Body of pancreas (tissue), 4 donors: ENCODE measurements around the gene LRFN4. TPM values are rescaled to one million over a fixed set of nuclear protein-coding genes. Genes with fewer than 3 reads are reported as not detected.

Source experiments
- ATAC-seq: fragments of 150-250 bp; one replicate; pipeline ENCODE4 v1.9.1; 2016
- DNase-seq, 4 donors: peaks; one replicate each; pipeline ENCODE4 v3.0.0-alpha.2; 2019
- H3K27ac ChIP-seq, 4 donors: fragments of 200-600 bp; sonication (generic); 1 replicate in 3 of 4; 2 replicates in 1 of 4; pipeline versions ENCODE4 v1.5.1 to v1.6.1; 2016 to 2019; ENCODE audit warnings: mild to moderate bottlenecking in 1 of 4, mixed read lengths in 1 of 4, moderate library complexity in 1 of 4
- H3K27me3 ChIP-seq, 2 donors: fragments of 200-600 bp; sonication (generic); one replicate each; pipeline ENCODE4 v1.6.0; 2016; ENCODE audit warnings: mild to moderate bottlenecking in 1 of 2
- H3K36me3 ChIP-seq, 2 donors: fragments of 200-600 bp; sonication (generic); replicated peaks in 1 of 2; 2 replicates each; pipeline ENCODE4 v1.5.1; 2016; ENCODE audit warnings: low read depth in 2 of 2; ENCODE audit not compliant: insufficient read depth in 1 of 2
- H3K4me1 ChIP-seq: fragments of 200-600 bp; sonication (generic); one replicate; pipeline ENCODE4 v1.6.0; 2016
- H3K4me3 ChIP-seq, 2 donors: fragments of 200-600 bp; sonication (generic); 1 replicate in 1 of 2; 2 replicates in 1 of 2; pipeline ENCODE4 v1.5.1; 2016 to 2019
- H3K9me3 ChIP-seq, 3 donors: fragments of 200-600 bp; sonication (generic); 1 replicate in 2 of 3; 2 replicates in 1 of 3; pipeline ENCODE4 v1.5.1; 2016
- POLR2A ChIP-seq, 3 donors: fragments of 450-650 bp; IDR thresholded peaks; one replicate each; pipeline ENCODE4 v1.6.1; 2016; ENCODE audit warnings: antibody characterized with exemption in 3 of 3, mild to moderate bottlenecking in 2 of 3
- WGBS, 2 donors: methylation state at CpG; one replicate each; pipeline ENCODE4 v1.1.5; 2017; 5-methylcytosine and 5-hydroxymethylcytosine counted together
- intact Hi-C: fragments of 100-400 bp; cut with DNase I; formaldehyde crosslinking; loops from one replicate; pipeline ENCODE4 v1.15.1; 2023
- total RNA-seq, 2 donors: library from RNA; depleted of rRNA; stranded (reverse); fragments of >200 nt; gene quantifications; one replicate each; pipeline ENCODE4 v1.1.0, GENCODE V29; 2016
- TF ChIP-seq, protein P1 (sequence below), 7 experiments: fragments of 450-650 bp in 4 of 7; fragments of 200-600 bp in 3 of 7; sonication (generic) in 3 of 7; IDR thresholded peaks; one replicate each; pipeline ENCODE4 v1.5.1; 2016 to 2019; ENCODE audit warnings: antibody characterized with exemption in 7 of 7

LRFN4 gene
- total RNA-seq, 2 donors from 2014 or later: 2.3 to 3.0 TPM

DNA sequence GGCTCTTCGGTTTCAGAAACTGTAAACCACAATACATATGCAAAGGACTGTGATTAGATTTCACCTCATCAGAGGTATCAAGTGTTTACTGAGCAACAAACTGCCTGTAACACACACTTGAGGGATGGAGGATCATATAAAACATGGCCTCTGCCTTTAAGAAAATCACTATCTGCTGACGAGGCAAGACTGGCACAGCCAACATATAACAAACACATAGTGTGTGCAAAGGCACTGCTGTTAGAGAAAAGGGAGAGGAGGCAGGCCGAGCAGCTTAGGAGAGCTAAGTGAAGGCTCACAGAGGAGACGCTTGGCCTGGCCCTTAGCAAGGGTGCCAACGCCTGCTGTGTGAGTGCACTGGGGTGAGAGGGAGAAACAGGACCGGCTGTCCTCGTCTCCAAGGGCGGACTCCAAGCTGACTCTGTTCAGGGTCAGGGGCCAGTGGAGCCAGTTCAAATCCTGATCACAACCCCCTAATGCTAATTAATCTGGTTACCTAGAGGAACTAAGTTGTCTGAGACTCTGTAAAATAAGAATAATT lies 48.2 kb downstream of the LRFN4 start:
- Histone ChIP-seq H3K4me3 (no peak overlapping the region), H3K27ac (no peak overlapping the region), H3K9me3 (no peaks in the 10 kb centered on the region), H3K36me3 (no peaks in the 10 kb centered on the region), H3K27me3 (no peaks in the 10 kb centered on the region), H3K4me1 (peaks cover 30% of the 10 kb centered on the region)
- DNase-seq (no peak), ATAC-seq (no peak)
- no peak for TF ChIP-seq POLR2A (IDR thresholded peaks at IDR 0.05)
- TF ChIP-seq, protein P1, sequence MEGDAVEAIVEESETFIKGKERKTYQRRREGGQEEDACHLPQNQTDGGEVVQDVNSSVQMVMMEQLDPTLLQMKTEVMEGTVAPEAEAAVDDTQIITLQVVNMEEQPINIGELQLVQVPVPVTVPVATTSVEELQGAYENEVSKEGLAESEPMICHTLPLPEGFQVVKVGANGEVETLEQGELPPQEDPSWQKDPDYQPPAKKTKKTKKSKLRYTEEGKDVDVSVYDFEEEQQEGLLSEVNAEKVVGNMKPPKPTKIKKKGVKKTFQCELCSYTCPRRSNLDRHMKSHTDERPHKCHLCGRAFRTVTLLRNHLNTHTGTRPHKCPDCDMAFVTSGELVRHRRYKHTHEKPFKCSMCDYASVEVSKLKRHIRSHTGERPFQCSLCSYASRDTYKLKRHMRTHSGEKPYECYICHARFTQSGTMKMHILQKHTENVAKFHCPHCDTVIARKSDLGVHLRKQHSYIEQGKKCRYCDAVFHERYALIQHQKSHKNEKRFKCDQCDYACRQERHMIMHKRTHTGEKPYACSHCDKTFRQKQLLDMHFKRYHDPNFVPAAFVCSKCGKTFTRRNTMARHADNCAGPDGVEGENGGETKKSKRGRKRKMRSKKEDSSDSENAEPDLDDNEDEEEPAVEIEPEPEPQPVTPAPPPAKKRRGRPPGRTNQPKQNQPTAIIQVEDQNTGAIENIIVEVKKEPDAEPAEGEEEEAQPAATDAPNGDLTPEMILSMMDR (IDR thresholded peaks at IDR 0.05): no peak
- intact Hi-C loops: no loop called here
- 82 to 87% methylated on average over 8 of the region's 8 CpGs for WGBS, 2 donors

DNA sequence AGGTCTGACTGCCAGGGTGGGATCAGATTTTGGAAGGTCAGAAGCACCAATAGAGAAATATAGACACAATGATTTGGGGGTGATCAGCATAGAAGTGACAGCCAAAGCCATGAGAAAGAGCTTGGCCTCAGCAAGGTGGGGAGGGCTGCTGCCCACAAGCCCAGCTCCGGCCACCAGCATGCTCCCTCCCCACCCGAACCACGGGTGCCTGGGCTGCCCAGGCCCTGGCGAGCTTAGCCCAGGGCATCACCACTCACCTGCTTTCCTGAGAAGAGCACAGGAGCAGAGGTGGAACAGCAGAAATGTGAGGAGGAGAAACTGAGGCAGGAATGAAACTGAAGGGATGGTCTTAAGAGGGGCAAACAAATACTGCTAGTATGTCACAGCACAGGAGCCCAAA lies 48.8 kb downstream of the LRFN4 start:
- TF ChIP-seq, protein P1 (IDR thresholded peaks at IDR 0.05): no peak
- TF ChIP-seq POLR2A (IDR thresholded peaks at IDR 0.05): no peak
- WGBS, 2 donors: 80 to 83% methylated on average over 4 of the region's 4 CpGs
- DNase-seq (no peak), ATAC-seq (no peak)
- Histone ChIP-seq H3K4me1 (peaks cover 30% of the 10 kb centered on the region), H3K27me3 (no peaks in the 10 kb centered on the region), H3K36me3 (no peaks in the 10 kb centered on the region), H3K27ac (no peak overlapping the region), H3K4me3 (no peak overlapping the region), H3K9me3 (no peaks in the 10 kb centered on the region)
- intact Hi-C loops: no loop called here

DNA sequence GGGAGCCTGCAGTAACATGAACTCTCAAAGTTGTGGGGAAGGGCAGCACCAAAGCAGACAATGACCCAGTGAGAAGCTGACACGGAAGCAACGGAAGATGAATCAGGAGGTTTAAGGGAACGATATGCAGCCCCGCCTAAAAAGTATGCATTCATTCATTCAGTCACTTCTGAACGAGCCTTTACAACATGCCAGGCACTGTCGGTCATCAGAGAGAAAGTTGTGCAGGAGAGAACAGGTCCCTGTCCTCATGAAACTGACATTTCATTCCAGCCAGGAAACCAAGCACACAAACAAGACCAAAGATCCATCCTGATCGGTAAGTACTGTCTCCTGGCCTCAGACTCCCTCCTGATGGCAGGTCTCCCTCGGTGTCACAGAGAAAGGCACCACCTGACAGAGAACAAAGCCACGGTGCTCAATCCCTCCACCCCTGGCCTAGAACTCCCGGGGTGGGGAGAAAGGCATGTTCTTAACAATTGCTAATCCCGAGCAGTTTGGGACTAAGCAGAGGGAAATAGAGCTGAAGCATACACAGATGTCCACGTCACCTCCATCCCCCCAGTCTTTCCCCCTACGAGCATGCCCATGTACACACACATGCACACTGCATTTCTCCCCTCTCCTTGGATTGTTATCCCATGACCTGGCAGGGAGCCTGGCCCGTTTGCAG lies 49.3 kb downstream of the LRFN4 start:
- intact Hi-C loops: no loop called here
- WGBS, 2 donors: 73 to 82% methylated on average over 13 to 14 of the region's 14 CpGs
- DNase-seq (peak in 2 of 4 donors; percentile 18 to 41), ATAC-seq (no peak)
- H3K4me1 ChIP-seq: peaks cover 30% of the 10 kb centered on the region
- TF ChIP-seq POLR2A (IDR thresholded peaks at IDR 0.05): no peak
- TF ChIP-seq, protein P1 (IDR thresholded peaks at IDR 0.05): no peak
- no peak overlapping the region for H3K27ac ChIP-seq
- H3K27me3 ChIP-seq: no peaks in the 10 kb centered on the region
- H3K4me3 ChIP-seq: no peak overlapping the region
- no peaks in the 10 kb centered on the region for H3K9me3 ChIP-seq
- H3K36me3 ChIP-seq: no peaks in the 10 kb centered on the region

DNA sequence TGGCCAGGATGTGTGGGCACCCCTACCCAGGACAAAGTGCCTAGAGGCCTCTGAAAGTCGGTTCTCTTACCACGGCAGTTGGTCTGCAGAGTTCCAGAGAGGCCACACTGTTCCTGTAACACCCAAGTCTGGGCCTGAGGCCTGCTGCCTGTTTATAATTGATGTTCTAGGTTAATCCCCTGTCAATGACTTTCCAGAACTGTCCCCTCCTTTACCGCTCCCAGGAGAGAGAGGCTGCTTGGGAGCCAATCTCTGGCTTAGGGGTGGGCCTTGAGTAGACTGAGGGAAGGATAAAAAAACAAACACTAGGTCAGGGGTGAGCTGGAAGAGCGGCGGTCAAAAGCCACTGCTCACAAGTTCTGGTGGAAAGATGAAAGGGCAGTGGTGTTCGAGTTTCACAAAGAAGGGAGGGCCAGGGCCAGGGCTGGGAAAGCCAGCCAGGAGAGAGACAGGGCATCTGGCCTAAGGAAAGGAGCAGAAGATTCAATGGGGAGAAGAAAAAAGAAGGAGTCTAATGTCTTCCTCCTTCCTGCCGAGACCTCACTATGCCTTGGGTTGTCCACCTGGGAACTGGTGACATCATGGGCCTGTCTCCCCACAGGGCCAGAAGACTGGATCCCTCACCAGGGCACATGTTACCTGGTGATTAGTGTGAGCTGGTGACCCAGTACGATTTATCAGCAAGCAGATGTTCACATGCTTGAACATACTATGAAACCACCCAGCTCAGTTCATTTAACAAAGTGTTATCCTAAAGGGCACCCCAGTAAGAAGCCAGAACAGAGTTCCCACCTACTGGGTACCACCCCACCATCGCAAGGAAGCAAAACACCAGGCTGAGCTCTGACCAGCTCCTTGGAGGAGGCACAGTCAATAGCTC lies 51.1 kb downstream of the LRFN4 start:
- intact Hi-C loops: no loop called here
- 83 to 95% methylated on average over 7 to 9 of the region's 9 CpGs for WGBS, 2 donors
- Histone ChIP-seq H3K4me3 (no peak overlapping the region), H3K4me1 (peaks cover 18% of the 10 kb centered on the region), H3K27me3 (no peaks in the 10 kb centered on the region), H3K27ac (no peak overlapping the region), H3K9me3 (no peaks in the 10 kb centered on the region), H3K36me3 (no peaks in the 10 kb centered on the region)
- DNase-seq (no peak), ATAC-seq (no peak)
- TF ChIP-seq, protein P1 (IDR thresholded peaks at IDR 0.05): no peak
- TF ChIP-seq POLR2A (IDR thresholded peaks at IDR 0.05): no peak
